GM23248 (cell line): ENCODE data around the gene DLL1. TPM values are rescaled to one million over a fixed set of nuclear protein-coding genes. Genes with fewer than 3 reads are reported as not detected.

Source experiments
- DNase-seq: peaks from one replicate; pipeline ENCODE4 v3.0.0-alpha.2; 2015
- H2AFZ ChIP-seq: fragments of 200-600 bp; sonication (generic); 2 replicates; pipeline ENCODE4 v1.6.1; 2016; ENCODE audit warnings: antibody characterized with exemption
- H3F3A ChIP-seq: fragments of 200-600 bp; sonication (generic); 2 replicates; pipeline ENCODE4 v1.6.1; 2016; ENCODE audit warnings: mild to moderate bottlenecking, antibody characterized with exemption, mixed run types; ENCODE audit not compliant: insufficient read depth
- H3K27ac ChIP-seq: fragments of 200-600 bp; sonication (generic); 2 replicates; pipeline ENCODE4 v1.5.1; 2016; ENCODE audit warnings: mild to moderate bottlenecking
- H3K27me3 ChIP-seq: fragments of 200-600 bp; sonication (generic); replicated peaks from 2 replicates; pipeline ENCODE4 v1.6.1; 2016; ENCODE audit warnings: mild to moderate bottlenecking; ENCODE audit not compliant: insufficient read depth
- H3K36me3 ChIP-seq: fragments of 200-600 bp; sonication (generic); 2 replicates; pipeline ENCODE4 v1.6.1; 2016; ENCODE audit warnings: low read depth, mild to moderate bottlenecking
- H3K4me1 ChIP-seq: fragments of 200-600 bp; sonication (generic); 2 replicates; pipeline ENCODE4 v1.6.1; 2016; ENCODE audit warnings: mild to moderate bottlenecking; ENCODE audit not compliant: insufficient read depth
- H3K4me2 ChIP-seq: fragments of 200-600 bp; sonication (generic); one replicate; pipeline ENCODE4 v1.6.1; 2016; ENCODE audit warnings: mild to moderate bottlenecking; ENCODE audit not compliant: unreplicated experiment
- H3K4me3 ChIP-seq: fragments of 200-600 bp; sonication (generic); 2 replicates; pipeline ENCODE4 v1.5.1; 2016; ENCODE audit warnings: mild to moderate bottlenecking
- H3K79me2 ChIP-seq: fragments of 200-600 bp; sonication (generic); 2 replicates; pipeline ENCODE4 v1.6.1; 2016; ENCODE audit warnings: mild to moderate bottlenecking; ENCODE audit not compliant: insufficient read depth
- H3K9ac ChIP-seq: fragments of 200-600 bp; sonication (generic); 2 replicates; pipeline ENCODE4 v1.6.1; 2016; ENCODE audit warnings: mild to moderate bottlenecking
- H3K9me2 ChIP-seq: fragments of 200-600 bp; sonication (generic); 2 replicates; pipeline ENCODE4 v1.6.1; 2016; ENCODE audit warnings: mixed run types, mild to moderate bottlenecking, moderate library complexity; ENCODE audit not compliant: insufficient read depth
- H3K9me3 ChIP-seq: fragments of 200-600 bp; sonication (generic); one replicate; pipeline ENCODE4 v1.6.1; 2017; ENCODE audit warnings: low read depth
- H4K20me1 ChIP-seq: fragments of 200-600 bp; sonication (generic); 2 replicates; pipeline ENCODE4 v1.6.0; 2016; ENCODE audit not compliant: insufficient read depth
- EZH2 ChIP-seq: fragments of 200-600 bp; sonication (generic); IDR thresholded peaks from 2 replicates; pipeline ENCODE4 v1.6.1; 2018; ENCODE audit warnings: antibody characterized with exemption, mild to moderate bottlenecking; ENCODE audit not compliant: insufficient read depth, poor library complexity, severe bottlenecking
- EZH2phosphoT487 ChIP-seq: fragments of 200-600 bp; sonication (generic); IDR thresholded peaks from 2 replicates; pipeline ENCODE4 v1.6.1; 2018; ENCODE audit warnings: antibody characterized with exemption, moderate library complexity, mild to moderate bottlenecking, low read depth; ENCODE audit not compliant: insufficient read depth
- WGBS, 2 experiments: methylation state at CpG; one replicate each; pipeline ENCODE4 v1.1.6; 2015 to 2017; ENCODE audit warnings: low lambda C conversion rate in 2 of 2, low coverage in 1 of 2; ENCODE audit errors: missing lambda C conversion rate in 2 of 2; 5-methylcytosine and 5-hydroxymethylcytosine counted together
- in situ Hi-C: fragments of 300-500 bp; cut with MboI; formaldehyde crosslinking; loops from 2 replicates; pipeline ENCODE4 v1.15.0; 2020
- polyA plus RNA-seq: library from polyadenylated mRNA; unstranded; fragments of >200 nt; fragmentation: Nextera tagmentation; extraction: Ambion mirVana; gene quantifications from 2 replicates; pipeline ENCODE4 v1.2.1, GENCODE V29; 2016
- total RNA-seq: library from RNA; depleted of rRNA; stranded (reverse); fragments of >200 nt; shearing (Covaris generic); gene quantifications from 2 replicates; pipeline ENCODE4 v1.2.3, GENCODE V29; 2014

Gene DLL1
- total and polyA plus RNA-seq, 2 experiments from 2014 or later: 0.68 to 0.86 TPM

GRCh38 chr6:170237999-170238740 is 52.7 kb downstream of the DLL1 start:
- Histone ChIP-seq H3F3A (no peaks in the 10 kb centered on the region), H3K27me3 (no peaks in the 10 kb centered on the region; the same call in 1 of the 2 replicates), H4K20me1 (no peaks in the 10 kb centered on the region), H3K4me1 (no peaks in the 10 kb centered on the region), H3K79me2 (no peaks in the 10 kb centered on the region), H3K9ac (no peak overlapping the region), H3K9me2 (no peaks in the 10 kb centered on the region), H3K9me3 (no peaks in the 10 kb centered on the region), H3K4me2 (no peak overlapping the region), H3K27ac (no peak overlapping the region), H3K4me3 (no peak overlapping the region), H2AFZ (no peak overlapping the region), H3K36me3 (no peaks in the 10 kb centered on the region)
- DNase-seq: no peak
- no peak for TF ChIP-seq EZH2
- no peak for TF ChIP-seq EZH2phosphoT487
- in situ Hi-C loops: no loop called here
- 59 to 62% methylated on average over 17 of the region's 19 CpGs for WGBS, 2 experiments

- Histone ChIP-seq H3F3A (no peaks in the 10 kb centered on the region), H3K4me3 (no peak overlapping the region), H3K4me2 (no peak overlapping the region), H3K27ac (no peak overlapping the region), H3K36me3 (no peaks in the 10 kb centered on the region), H3K9ac (no peak overlapping the region), H3K9me2 (no peaks in the 10 kb centered on the region), H3K27me3 (no peaks in the 10 kb centered on the region; the same call in 1 of the 2 replicates), H4K20me1 (no peaks in the 10 kb centered on the region), H2AFZ (no peak overlapping the region), H3K79me2 (no peaks in the 10 kb centered on the region), H3K4me1 (no peaks in the 10 kb centered on the region), H3K9me3 (no peaks in the 10 kb centered on the region)
- in situ Hi-C loops: no loop called here
- DNase-seq: no peak
- WGBS, 2 experiments: 64 to 65% methylated on average over 21 to 24 of the region's 24 CpGs
- no peak for TF ChIP-seq EZH2
- TF ChIP-seq EZH2phosphoT487: no peak
Measured at GRCh38 chr6:170236131-170236836, 54.6 kb downstream of the DLL1 start.

- no peak overlapping the region for H3K4me2 ChIP-seq
- no peak overlapping the region for H2AFZ ChIP-seq
- no peaks in the 10 kb centered on the region for H3F3A ChIP-seq
- H3K9me2 ChIP-seq: no peaks in the 10 kb centered on the region
- no peak overlapping the region for H3K9ac ChIP-seq
- no peaks in the 10 kb centered on the region for H4K20me1 ChIP-seq
- no peaks in the 10 kb centered on the region for H3K36me3 ChIP-seq
- no peak overlapping the region for H3K4me3 ChIP-seq
- TF ChIP-seq EZH2: no peak
- TF ChIP-seq EZH2phosphoT487: no peak
- H3K9me3 ChIP-seq: no peaks in the 10 kb centered on the region
- in situ Hi-C loops: no loop called here
- no peak overlapping the region for H3K27ac ChIP-seq
- no peak for DNase-seq
- H3K4me1 ChIP-seq: no peaks in the 10 kb centered on the region
- no peaks in the 10 kb centered on the region for H3K79me2 ChIP-seq
- H3K27me3 ChIP-seq: no peaks in the 10 kb centered on the region; the same call in 1 of the 2 replicates
- 62 to 65% methylated on average over 16 of the region's 16 CpGs for WGBS, 2 experiments
Measured at GRCh38 chr6:170235391-170236125, 55.3 kb downstream of the DLL1 start.

- H4K20me1 ChIP-seq: no peaks in the 10 kb centered on the region
- H3K9me2 ChIP-seq: no peaks in the 10 kb centered on the region
- H3K9ac ChIP-seq: no peak overlapping the region
- H3K4me3 ChIP-seq: no peak overlapping the region
- WGBS, 2 experiments: 81 to 82% methylated on average over 9 of the region's 9 CpGs
- no peak overlapping the region for H3K27ac ChIP-seq
- DNase-seq: no peak
- H3K79me2 ChIP-seq: no peaks in the 10 kb centered on the region
- H3K4me1 ChIP-seq: no peaks in the 10 kb centered on the region
- H3K4me2 ChIP-seq: no peak overlapping the region
- no peaks in the 10 kb centered on the region for H3K9me3 ChIP-seq
- H3F3A ChIP-seq: no peaks in the 10 kb centered on the region
- H2AFZ ChIP-seq: no peak overlapping the region
- in situ Hi-C loops: no loop called here
- no peak for TF ChIP-seq EZH2phosphoT487
- no peak for TF ChIP-seq EZH2
- H3K27me3 ChIP-seq: no peaks in the 10 kb centered on the region; the same call in 1 of the 2 replicates
- H3K36me3 ChIP-seq: no peaks in the 10 kb centered on the region
Measured at GRCh38 chr6:170234419-170234818, 56.5 kb downstream of the DLL1 start.
